Activated T-helper 1 cell treated with Interleukin-2 at 50 U/mL for 16 hours (primary cell): ENCODE results near the gene SLIT3.

Experiments used
- DNase-seq: peaks from one replicate; pipeline ENCODE4 v3.0.0-alpha.2; 2020; ENCODE audit warnings: low read depth

The SLIT3 gene

DNA sequence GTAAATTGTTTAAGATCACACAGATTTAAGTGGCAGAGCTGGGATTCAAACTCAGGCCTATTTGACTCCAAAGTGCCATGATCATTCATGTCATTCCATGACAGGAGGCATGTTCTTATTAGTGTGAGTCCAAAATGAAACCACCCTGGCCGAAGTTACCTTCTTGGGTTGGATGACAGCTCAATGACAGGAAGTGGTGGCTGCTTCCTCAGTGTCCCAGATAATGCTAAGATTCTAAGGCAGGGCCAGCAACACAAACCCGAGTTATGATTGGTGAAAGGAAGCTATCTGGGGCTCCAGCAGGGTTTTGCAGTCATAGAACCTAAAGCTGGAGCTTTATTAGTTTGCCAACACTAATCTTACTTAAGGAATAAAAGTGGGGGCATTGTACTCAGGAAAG is 340.4 kb downstream of the SLIT3 start:
- no peak for DNase-seq

DNA sequence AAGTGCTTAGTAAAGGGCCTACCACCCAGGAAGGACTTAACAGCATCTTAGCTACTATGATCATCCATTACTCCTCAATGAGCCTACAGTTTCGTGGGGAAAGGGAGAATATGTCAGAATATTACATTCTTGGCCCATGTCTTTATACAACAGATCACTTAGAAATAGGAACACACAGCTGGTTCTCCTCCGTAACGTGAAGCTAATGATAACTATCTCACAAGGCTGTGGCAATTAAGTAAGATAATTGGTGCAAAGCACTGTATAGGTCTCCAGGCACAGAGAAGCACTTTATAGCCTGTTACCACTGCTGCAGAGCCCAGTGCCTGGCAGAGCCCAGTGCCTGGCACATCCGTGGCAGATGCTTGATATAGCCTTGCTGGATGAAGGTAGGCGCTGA is 347.6 kb downstream of the SLIT3 start:
- DNase-seq, result no peak

DNA sequence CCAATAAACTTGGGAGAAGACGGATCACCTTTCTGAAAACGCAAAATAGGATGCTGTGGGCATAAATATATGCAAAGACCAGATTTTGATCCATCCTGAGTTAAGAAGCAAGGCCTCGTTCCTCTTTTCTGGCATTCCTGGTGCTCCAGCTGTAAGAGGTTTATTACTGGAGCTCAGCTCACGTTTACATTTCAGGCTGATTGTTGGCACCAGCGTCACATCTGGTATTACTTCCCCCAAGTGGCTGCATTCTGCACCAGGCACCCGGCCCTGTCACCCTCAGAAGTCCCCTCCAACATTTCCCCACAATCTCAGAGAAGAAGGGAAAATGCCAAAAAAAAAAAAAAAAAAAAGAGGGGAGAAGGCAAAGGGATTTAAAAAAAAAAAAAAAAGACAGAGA is 348.7 kb downstream of the SLIT3 start:
- DNase-seq, result no peak

DNA sequence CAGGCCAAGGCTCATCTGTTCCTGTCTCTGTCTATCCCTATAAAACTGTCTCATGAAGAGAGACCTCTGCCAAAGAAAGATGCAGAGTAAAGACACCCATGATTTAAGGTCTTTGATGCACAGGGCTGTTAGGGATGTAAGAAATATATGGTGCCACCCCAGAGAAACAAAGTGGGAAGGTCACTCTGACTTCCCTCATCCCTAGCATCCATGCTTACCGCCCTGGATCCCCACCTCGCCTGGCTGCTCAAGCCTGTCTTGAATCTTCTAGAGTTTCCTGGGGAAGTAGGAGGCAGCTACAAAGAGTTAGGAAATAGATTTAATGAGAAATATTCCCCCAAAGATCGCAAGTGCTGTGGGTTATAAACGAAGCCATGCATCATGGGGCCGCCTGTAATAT is 349.2 kb downstream of the SLIT3 start:
- DNase-seq, result no peak

DNA sequence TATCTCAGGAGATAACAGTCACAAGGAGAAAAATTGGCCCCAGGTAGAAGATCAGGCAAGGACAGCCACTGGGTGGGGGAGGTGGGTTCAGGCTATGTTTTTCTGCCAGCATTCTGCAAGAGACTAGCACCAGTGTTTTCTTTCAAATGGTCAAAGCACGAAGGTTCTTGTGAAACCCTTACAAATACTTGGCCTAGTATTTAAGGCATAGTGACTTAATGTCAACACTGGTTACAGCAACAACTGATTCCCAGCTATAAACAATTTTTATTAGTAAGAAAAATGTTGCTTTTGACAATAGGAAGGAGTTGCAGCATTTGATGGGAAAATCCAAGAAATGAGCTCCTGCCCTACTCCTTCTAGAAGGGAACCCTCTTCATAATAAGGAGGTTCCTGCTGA is 349.6 kb downstream of the SLIT3 start:
- no peak for DNase-seq

DNA sequence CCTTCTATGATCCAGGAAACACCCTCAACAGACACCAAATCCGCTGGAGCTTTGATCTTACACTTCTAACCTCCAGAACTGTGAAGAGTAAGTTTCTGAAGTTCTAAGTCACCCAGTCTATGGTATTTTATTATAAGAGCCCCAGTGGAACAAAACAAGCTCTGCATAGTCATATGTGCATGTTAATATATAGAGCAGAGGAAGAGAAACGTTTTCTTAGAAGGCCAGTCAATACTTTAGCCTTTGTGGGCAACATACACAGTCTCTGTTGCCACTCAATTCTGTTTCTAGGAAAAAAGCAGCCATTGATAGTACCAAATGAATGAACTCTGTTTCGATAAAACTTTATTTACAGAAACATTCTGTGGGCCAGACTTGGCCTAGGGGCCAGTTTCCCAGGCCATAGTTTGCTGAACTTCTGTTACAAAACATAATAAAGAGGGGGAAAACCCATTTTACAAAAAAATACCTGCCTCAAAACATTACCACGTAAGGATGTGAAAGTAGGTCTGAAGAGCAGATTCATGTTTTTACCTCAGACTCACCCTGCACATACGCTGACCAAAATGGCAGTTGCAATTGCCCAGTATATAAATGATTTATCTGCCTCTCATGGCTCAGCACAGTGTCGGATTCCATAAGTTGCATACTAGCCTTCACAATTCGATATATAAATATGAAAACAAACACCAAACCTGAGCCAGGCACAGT is 350.5 kb downstream of the SLIT3 start:
- DNase-seq, result no peak

DNA sequence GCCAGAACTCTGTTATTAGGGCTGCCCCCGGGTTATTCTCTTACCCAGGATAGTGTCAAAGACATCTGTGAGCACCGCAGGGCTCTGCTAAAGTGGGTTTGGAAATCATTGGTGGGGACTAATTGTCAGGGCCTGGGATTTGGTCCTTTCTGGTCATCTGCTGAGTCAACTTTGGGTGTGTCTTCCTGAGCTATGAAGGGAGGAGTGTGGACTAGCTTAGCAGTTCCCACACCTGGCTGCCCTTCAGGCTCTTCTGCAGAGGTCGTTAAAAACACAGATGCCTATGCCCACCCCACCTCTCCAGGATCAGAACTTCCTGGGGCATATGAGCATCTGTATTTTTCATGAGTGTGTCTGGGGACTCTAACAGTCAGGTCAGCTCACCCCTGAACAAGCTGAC is 352.2 kb downstream of the SLIT3 start:
- DNase-seq, result no peak

DNA sequence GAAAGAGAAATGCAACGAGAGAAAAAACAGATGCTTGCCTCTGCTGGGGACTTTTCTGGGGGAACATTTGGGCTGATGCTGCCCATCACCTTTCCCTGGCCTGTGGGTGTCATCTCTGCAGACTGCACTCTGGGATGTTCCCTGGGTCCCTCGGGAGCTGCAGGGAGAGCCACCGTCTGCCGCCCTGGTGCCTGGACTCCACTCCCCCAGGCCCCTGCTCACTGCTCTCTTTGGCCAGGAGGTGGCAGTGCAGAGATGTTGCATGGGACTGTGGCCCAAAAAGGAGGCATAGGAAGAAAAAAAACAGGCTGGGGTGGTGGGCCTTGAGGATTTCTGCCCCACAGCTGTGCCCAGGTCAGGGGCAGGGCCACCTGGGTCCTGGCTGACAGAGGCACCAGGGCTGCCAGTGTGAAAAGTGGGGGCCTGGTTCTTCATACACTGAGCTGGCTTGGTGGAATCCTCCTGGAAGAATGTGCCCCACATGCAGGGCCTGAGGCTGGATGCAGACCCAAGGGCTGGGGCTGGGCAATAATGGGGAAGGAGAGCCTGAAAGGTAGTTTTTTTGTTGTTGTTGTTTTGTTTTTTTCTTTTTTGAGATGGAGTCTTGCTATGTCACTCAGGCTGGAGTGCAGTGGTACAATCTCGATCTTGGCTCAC is 353.6 kb downstream of the SLIT3 start:
- no peak for DNase-seq

DNA sequence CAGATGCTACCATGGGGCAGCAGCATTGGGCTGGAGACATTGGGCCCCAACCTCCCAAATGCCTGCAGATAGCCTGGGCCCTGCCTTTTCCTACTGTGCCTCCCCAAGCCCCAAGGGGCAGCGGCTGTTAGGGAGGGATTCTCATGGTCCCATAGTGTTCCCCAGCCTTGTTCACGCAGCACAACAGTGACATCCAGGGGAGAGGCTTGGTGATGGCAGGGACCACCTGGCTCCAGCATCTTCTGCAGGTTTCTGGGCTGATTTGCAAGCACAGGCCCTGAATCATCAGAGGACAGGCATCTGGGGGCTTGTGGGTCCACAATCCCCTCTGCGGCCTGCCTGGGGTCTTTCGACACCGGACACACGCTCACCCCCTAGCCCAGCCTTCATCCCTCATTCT is 354.6 kb downstream of the SLIT3 start:
- DNase-seq, result no peak

DNA sequence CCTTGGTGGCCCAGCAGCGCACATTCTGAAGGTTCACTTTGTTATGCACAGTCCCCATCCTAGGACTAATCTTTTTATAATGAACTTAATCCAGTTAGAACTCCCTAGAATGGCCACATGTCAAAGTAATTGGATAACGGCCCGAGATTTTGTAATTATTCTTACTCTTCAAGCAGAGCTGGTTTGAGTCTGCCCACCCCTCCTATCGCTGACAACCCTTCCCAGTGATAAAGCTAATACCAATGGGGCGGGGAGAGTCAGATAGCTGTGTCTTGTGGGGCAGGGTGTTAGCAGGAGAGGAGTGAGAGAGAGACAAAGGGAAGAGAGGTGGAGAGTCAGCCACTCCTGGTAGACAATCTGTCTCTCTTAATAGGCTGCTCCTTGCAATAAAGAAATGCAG is 356.9 kb downstream of the SLIT3 start:
- no peak for DNase-seq

DNA sequence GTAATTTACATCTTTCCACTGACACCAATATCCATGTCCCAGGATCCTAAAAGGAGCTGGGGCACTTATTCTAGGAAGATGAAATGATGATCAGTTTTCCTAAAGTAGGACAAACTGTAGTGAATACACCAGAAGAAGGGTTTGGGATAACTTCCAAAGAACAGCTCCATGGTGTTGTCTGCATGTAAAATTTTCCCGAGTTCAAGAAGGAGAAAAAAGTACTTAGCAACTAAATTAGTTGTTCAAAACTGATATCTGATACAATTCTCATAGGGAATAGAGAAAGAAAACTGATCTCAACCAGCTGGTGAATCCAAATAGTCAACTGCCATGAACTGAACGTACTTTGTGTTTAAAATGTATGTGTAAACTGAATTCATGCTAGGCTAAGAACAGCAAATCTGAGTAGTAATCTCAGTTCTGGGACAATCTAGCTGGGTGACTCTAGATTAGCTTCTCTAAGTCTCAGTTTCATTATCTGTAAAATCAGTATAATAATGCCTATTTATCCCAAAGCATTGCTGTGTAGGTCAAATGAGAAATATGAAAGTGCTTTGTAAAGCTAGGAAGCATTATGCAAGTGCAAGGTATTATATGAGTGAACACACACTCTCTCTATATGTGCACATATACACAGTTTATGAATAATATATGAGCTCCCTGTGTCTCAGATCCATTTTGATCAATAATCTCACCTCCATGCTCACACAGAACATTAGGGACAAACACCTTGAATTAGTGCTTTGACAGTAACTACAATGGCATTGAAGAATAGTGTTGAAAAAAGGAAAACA is 357.7 kb downstream of the SLIT3 start:
- no peak for DNase-seq

DNA sequence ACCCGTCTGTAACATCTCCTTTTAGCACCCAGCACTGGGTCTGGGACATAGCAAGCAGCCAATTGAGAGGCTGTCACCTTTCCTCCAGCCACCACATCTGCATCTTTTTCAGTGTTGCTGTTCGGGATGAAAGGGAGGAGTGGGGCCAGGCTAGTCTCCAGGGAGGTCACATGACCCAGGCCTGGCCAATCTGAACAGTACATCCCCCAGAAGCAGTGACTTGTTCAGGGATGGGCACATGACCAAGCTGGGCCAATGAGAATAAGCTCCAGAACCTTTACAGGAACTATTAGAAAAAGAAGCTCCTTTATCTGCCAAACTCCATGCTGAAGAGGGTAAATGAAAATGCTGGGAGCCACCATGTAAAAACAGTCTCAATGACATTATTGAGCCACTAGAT is 359.0 kb downstream of the SLIT3 start:
- DNase-seq, result no peak

DNA sequence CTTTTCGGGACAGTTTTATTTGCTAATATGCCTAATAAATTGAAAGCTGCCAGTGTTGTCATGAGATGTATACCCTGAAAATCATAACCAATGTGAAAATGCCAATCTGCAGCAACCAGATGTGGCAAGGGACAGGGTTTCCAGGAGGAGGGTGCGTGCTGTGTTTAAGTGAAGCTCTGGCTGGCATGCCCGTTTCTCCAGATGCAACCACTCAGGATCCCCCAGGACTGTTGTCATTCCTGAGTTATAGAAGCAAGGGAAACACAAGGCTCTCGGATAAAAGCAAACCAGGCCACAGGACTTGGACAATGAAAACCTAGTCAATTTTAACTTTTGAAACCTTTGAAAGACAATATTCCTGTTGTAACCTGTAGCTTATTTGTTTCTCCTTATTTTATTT is 360.2 kb downstream of the SLIT3 start:
- DNase-seq, result no peak

DNA sequence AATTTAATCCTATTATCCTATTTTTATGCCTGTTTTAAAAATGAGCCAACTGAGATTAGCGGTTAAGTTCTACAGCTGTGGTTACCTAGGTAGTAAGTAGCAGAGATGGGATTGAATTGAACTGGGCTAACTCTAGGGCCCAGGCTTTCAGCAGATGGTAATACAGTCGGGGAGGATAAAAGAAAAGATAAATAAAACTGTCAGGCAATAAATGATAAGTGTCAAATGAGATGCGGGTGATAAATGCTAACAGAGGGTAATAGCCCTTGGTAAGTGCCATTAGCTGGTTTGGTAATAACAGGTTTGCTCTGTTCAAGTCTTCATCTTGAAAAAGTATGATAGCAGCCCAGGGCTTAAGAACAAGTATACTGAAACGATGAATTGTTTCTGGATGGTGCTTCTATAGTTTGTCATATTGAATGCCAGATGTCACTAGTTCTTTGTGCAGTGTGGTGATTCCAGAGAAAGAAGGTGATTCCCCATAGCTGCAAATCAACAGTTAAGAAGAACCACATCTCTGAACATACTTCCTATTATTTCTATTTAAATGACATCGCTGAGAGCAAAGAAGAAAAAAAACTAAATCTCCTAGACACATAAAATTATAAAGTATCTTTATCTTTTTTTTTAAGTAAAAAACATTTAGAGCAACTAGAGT is 360.9 kb downstream of the SLIT3 start:
- no peak for DNase-seq

DNA sequence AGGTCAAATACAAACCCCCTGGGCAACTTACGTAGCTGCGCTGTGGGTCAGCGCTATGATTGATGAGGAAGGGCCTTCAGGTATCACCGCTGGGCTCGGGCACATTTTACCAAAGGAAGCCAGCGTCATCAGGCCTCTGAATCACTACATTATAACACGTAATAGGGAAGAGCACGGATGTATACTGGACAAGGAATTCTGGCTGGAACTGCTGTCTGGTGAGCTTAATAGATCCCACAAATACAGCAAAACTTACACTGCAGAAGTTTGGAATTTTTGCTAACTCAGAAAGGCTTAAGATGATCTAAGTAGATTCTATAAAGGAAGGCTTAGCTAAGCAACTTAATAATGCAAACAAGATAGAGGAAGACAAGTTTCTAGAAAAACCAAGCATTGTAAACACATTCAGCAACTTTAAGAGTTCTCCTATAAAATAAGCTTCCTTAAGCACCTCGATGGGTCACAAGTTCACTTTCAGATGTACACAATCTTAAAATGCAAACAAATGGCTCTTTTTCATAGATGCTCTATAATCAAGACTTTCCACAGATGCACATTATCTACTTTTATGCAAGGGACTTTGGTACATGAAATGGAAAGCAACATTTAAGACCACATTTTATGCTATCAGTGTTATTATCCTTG is 361.7 kb downstream of the SLIT3 start:
- DNase-seq, result no peak

DNA sequence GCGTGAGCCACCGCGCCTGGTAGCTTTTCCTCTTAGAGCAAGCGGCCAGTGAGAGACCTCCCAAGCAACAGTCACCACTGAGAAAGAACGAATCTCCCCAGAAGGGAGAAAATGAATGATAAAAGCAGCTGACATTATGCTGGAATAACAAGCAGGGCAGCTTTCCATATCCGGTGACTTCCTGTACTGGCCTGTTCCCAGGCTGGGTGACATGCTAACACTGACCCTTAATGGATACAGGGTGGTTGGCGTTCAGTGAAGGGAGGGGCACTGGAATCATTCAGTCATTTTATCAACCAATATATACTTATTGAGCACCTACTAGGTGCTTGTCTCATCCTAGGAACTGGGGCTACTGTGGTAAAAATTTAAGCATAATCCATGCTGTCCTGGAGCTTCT is 364.4 kb downstream of the SLIT3 start:
- DNase-seq, result no peak

DNA sequence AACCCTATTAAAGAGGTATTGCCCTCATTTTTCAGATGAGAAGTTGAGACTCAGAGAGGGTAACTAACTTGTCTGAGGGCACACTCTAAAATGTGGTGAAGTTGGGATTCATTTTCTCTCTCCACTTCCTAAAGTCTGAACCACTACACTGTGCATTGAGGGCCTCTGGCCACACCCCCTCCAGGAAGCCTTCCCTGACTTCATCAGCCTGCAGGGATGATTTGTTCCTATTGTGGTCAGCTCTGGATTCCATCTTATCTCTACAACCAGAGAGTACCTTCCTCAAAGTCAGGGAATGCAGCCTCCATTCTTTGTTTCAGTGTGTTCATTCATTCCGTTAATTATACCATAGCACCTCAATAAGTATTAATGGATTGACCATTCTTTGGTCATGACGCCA is 365.8 kb downstream of the SLIT3 start:
- no peak for DNase-seq

DNA sequence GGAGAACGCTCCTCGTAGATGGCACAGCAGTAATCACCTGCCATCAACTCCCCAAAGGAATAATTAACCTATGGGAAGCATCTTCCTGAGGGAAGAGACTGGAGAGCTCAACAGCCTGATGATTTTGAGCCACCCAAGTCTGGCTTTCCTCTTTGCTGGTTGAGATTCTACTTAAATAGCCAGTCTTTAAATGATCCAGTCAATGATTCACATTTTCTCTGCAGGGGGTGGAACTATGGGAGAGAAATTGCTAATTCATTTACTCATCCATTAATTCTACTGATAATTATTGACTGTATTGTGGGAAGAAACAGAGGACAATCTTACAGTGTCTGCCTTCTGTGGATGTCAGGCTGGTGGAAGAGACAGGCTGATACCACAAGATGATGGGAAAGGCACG is 366.8 kb downstream of the SLIT3 start:
- no peak for DNase-seq

DNA sequence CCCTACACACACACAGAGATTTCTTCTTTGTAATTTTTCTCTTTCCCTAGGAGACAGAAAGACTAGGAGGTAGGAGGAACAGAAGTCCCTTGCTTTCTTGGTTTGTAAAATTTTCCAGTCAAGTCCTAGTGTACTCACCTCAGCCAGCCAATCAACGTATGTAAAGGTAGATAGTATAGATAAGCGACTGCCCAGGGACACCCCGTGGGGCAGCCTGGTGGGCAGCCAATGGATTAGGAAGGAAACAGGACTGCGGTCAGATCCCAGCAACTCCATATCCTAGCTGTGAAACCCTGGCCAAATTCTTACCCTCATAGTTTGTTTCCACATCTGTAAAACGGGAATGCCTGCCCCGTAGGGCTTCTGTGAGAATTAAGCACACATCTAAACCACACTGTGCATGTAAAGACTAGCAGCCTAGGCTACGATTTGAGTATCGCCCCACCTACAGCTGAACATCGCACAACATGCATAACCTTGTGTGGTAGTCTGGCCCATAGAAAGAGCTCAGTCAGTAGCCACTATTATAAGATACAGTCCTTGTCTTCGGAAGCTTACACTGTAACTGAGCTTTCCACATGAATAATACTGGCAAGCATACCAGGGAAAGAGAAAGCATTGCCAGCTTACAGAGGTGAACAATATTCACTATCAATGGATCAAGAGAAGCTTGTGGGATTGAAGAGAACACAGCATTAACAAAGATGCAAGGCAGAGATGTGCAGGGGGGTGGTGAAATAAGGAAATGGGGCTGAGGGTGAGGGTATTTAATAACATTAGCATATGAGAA is 368.3 kb downstream of the SLIT3 start:
- DNase-seq, result no peak

DNA sequence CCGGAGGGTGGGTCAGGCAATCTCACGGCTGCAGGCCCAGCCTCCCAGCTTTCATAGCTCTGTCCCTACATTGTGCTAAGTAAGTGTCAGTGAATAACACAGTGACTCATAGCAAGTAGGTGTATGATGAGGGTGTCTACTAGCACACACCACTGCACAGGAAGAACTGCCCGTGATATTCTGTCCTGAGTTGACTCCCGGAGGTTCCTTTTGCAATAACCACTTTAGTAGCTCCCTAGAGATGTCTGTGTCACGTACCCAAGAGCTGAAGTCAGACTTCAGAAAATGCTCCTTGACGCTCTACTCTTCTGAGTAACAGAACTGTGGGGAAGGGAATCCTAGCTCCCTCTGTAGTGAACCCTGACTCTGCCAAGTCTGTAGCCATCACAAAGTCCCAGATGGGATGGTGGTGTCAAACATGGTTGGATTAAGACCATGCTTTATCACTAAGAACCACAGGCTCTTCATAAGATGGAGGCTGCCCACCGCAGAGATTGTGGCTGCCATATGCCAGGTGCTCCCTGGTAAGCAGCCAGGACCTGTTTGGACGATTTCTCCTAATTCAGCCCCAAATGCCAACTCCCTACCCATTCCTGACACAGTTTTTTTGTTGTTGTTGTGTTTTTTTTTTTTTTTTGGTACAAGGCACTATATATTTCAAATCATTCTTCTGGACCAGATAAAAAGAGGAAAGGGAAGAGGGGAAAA is 369.1 kb downstream of the SLIT3 start:
- DNase-seq, result no peak

DNA sequence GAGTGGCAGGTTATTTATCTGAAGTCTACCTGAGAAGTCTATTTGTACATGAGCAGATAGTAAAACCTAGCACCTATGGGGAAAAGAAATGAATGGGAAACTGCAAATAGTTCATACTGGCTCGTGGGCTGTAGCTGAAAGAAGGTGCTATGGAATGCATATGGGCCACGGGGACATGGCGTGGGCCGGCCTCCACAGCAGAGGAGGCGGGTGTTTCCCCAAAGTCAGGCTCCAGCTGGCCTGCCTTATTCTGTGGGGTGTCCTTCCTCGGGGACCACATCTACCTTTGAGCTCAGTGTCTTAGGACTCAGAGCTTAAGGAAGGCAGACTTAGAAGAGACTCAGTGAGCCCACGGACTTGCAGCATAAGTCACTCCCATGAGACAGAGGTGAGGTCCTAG is 371.3 kb downstream of the SLIT3 start:
- DNase-seq, result no peak
